Mesothelial cell of epicardium (in vitro differentiated cells): Measurements from ENCODE around the gene LRRC58. TPM values are rescaled to one million over a fixed set of nuclear protein-coding genes. Genes with fewer than 3 reads are reported as not detected.
"Not testable (repeated sequence)": the region's sequence is repeated elsewhere in the genome, so short reads cannot be mapped to it uniquely, and the experiment has no call there.

ENCODE experiments used
- DNase-seq, 2 experiments: peaks; one replicate each; pipeline ENCODE4 v3.0.0; 2021; ENCODE audit warnings: low spot score in 2 of 2; ENCODE audit not compliant: unreplicated experiment in 2 of 2
- H3K27ac Mint-ChIP-seq: 2 replicates; pipeline ENCODE4 v1.8.0; 2021; ENCODE audit warnings: mixed read lengths
- H3K27me3 Mint-ChIP-seq: 2 replicates; pipeline ENCODE4 v1.8.0; 2021; ENCODE audit warnings: low read depth, mixed read lengths
- H3K36me3 Mint-ChIP-seq: 2 replicates; pipeline ENCODE4 v1.8.0; 2021; ENCODE audit warnings: mixed read lengths
- H3K4me1 Mint-ChIP-seq: 2 replicates; pipeline ENCODE4 v1.8.0; 2021; ENCODE audit warnings: mixed read lengths
- H3K4me3 Mint-ChIP-seq: 2 replicates; pipeline ENCODE4 v1.8.0; 2021; ENCODE audit warnings: mild to moderate bottlenecking, moderate library complexity, mixed read lengths
- H3K9me3 Mint-ChIP-seq: 2 replicates; pipeline ENCODE4 v1.8.0; 2021; ENCODE audit warnings: mixed read lengths
- total RNA-seq: library from RNA; stranded (reverse); gene quantifications from 3 replicates; pipeline ENCODE4 v1.2.1, GENCODE V29; 2021
- TF ChIP-seq, protein P1 (sequence below): fragments of 200-600 bp; sonication (generic); IDR thresholded peaks from one replicate; pipeline ENCODE4 v1.5.0; 2021; ENCODE audit warnings: antibody characterized with exemption; ENCODE audit not compliant: unreplicated experiment

The LRRC58 gene
- total RNA-seq, 1 donor from 2014 or later = 18.7 TPM

DNA sequence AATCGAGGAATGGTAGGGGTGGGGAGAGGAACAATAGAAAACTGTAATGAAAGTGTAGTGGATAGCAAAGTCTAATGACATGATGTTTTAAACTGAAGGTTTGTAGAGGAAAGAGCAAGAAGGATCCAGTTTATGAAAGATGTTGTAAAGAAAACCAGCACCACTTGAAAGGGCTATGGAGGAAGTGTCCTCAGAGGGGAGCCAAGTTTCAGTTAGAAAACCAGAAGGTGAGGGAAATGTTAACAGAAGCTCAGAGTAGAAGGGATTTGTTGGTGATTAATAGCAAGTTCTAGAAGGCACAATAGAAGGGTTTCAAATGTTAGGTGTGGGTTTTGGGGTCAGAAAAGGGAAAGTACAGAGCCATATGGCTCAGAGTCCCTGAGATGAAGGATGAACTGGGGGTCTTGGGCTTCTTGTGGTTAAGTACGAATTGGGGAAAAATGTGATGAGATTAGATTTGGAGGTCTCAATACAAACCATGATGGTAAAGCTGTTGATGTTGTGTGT lies 33.8 kb upstream of the LRRC58 start:
- Mint-ChIP-seq H3K4me1 (no peaks in the 10 kb centered on the region), H3K9me3 (peaks cover 12% of the 10 kb centered on the region)
- no peak for DNase-seq

DNA sequence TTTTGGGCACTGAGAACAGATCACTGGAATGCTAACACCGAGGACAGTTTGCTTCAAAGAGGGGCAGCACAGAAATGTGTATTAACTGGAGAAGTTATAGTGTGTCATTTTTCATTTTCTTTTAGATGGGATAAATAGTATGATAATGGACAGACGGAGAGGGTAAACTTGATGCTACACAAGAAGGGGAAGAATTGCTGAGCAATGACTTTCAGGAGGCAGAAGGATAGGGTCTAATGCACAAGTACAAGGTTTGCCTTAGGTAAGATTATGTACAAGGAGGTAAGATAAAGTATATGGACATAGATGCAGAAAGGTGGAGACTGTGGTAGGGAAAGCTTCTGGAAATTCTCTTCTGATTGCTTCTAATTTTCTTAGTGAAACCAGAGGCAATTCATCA lies 32.3 kb upstream of the LRRC58 start:
- H3K27me3 Mint-ChIP-seq = no peaks in the 10 kb centered on the region
- H3K4me3 Mint-ChIP-seq = no peak overlapping the region
- H3K27ac Mint-ChIP-seq = no peak overlapping the region
- TF ChIP-seq, protein P1, sequence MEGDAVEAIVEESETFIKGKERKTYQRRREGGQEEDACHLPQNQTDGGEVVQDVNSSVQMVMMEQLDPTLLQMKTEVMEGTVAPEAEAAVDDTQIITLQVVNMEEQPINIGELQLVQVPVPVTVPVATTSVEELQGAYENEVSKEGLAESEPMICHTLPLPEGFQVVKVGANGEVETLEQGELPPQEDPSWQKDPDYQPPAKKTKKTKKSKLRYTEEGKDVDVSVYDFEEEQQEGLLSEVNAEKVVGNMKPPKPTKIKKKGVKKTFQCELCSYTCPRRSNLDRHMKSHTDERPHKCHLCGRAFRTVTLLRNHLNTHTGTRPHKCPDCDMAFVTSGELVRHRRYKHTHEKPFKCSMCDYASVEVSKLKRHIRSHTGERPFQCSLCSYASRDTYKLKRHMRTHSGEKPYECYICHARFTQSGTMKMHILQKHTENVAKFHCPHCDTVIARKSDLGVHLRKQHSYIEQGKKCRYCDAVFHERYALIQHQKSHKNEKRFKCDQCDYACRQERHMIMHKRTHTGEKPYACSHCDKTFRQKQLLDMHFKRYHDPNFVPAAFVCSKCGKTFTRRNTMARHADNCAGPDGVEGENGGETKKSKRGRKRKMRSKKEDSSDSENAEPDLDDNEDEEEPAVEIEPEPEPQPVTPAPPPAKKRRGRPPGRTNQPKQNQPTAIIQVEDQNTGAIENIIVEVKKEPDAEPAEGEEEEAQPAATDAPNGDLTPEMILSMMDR = no peak
- no peak for DNase-seq
- no peaks in the 10 kb centered on the region for H3K4me1 Mint-ChIP-seq
- no peaks in the 10 kb centered on the region for H3K36me3 Mint-ChIP-seq
- peaks cover 12% of the 10 kb centered on the region for H3K9me3 Mint-ChIP-seq

More for the DNA sequence above, 33.8 kb upstream of the LRRC58 start:
- H3K36me3 Mint-ChIP-seq = no peaks in the 10 kb centered on the region
- H3K27me3 Mint-ChIP-seq = no peaks in the 10 kb centered on the region
- TF ChIP-seq, protein P1 = no peak
- H3K4me3 Mint-ChIP-seq = no peak overlapping the region
- no peak overlapping the region for H3K27ac Mint-ChIP-seq

DNA sequence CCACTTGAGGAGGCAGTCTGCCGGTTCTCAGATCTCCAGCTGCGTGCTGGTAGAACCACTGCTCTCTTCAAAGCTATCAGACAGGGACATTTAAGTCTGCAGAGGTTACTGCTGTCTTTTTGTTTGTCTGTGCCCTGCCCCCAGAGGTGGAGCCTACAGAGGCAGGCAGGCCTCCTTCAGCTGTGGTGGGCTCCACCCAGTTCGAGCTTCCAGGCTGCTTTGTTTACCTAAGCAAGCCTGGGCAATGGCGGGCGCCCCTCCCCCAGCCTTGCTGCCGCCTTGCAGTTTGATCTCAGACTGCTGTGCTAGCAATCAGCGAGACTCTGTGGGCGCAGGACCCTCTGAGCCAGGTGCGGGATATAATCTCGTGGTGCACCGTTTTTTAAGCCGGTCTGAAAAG lies 28.8 kb upstream of the LRRC58 start:
- not testable (repeated sequence) for H3K9me3 Mint-ChIP-seq, H3K4me3 Mint-ChIP-seq, H3K27me3 Mint-ChIP-seq, H3K27ac Mint-ChIP-seq, DNase-seq, H3K36me3 Mint-ChIP-seq, H3K4me1 Mint-ChIP-seq

DNA sequence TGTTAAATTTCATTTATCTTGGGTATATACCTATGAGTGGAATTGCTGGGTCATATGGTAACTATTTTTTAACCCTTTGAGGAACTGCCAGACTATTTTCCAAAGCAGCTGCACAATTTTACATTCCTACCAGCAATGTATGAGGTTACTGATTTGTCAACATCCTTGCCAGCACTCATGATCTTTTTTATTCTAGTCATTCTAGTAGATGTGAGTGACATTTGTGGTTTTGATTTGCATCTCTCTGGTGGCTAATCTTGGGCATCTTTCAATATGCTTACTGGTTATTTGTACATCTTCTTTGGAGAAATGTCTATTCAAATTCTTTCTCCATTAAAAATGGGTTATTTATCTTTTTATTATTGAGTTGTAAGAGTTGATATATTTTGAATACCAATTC lies 21.3 kb upstream of the LRRC58 start:
- DNase-seq = no peak
- TF ChIP-seq, protein P1 = no peak
- no peak overlapping the region for H3K4me3 Mint-ChIP-seq
- H3K36me3 Mint-ChIP-seq = no peaks in the 10 kb centered on the region
- peaks cover 6% of the 10 kb centered on the region for H3K4me1 Mint-ChIP-seq
- H3K9me3 Mint-ChIP-seq = no peaks in the 10 kb centered on the region
- no peak overlapping the region for H3K27ac Mint-ChIP-seq
- peaks cover 21% of the 10 kb centered on the region for H3K27me3 Mint-ChIP-seq

DNA sequence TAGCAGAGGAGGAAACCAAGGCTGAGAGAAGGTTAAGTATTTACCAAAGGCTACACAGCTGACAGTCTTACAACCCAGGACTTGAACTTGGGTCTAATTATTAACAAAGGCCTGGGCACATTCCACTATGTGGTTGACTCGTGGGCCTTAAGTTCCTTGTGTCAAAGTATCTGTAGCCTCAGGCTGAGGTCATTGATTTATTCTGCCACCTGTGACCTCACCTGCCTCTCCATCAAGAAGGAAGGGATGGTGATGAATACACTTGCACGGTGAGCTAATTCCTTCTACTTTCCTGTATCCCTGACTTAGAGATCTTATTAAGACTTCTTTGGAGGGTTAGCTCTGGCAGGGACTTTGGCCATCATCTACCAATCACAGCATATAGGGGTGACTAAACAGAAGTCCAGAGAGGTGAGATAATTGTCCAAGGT lies 19.9 kb upstream of the LRRC58 start:
- no peak overlapping the region for H3K27ac Mint-ChIP-seq
- no peak overlapping the region for H3K4me3 Mint-ChIP-seq
- no peaks in the 10 kb centered on the region for H3K36me3 Mint-ChIP-seq
- no peak for DNase-seq
- peaks cover 24% of the 10 kb centered on the region for H3K27me3 Mint-ChIP-seq
- no peaks in the 10 kb centered on the region for H3K9me3 Mint-ChIP-seq
- H3K4me1 Mint-ChIP-seq = peaks cover 6% of the 10 kb centered on the region
- TF ChIP-seq, protein P1 = no peak

DNA sequence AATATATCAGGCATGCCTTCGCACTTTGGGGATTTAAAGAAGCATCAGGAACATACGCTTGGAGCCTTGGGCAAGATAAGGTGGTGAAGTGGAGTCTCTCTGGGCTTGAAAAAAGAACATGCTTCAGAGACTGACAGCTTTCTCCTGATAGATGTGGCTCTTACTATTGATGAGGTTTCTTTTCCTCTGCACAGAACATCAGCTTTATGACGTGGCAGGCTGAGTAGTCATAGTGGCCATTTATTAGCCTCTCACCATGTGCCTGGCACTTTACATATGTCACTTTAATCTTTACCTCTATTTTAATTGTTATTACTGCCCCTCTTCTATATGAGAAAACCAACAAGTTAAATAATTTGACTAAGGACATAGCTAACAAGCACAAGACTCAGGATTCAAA lies 19.0 kb upstream of the LRRC58 start:
- Mint-ChIP-seq H3K27me3 (peaks cover 24% of the 10 kb centered on the region), H3K4me1 (peaks cover 6% of the 10 kb centered on the region), H3K36me3 (no peaks in the 10 kb centered on the region), H3K4me3 (no peak overlapping the region), H3K9me3 (no peaks in the 10 kb centered on the region), H3K27ac (no peak overlapping the region)
- no peak for DNase-seq
- TF ChIP-seq, protein P1 = no peak
